ENCODE measurements around the gene KLHL8. TPM values are rescaled to one million over a fixed set of nuclear protein-coding genes. Genes with fewer than 3 reads are reported as not detected.

Gene KLHL8
- total RNA-seq, result 10 to 100 TPM; 17.4 to 33.8 (median 21.2) TPM
- polyA plus RNA-seq, result 10 to 100 TPM in 2 of 3 donors, 1 to 10 TPM in 1; 5.1 to 26.6 (median 12.0) TPM
- long read RNA-seq, donor 1, full-length matches to known transcripts, result 42 of 49 reads
- long read RNA-seq, donor 1, partial matches to known transcripts, result 3 of 49 reads
- long read RNA-seq, donor 1, other reads (novel, unspliced or antisense), result 4 of 49 reads
- long read RNA-seq, donor 2, full-length matches to known transcripts, result 44 of 56 reads
- long read RNA-seq, donor 2, partial matches to known transcripts, result 5 of 56 reads
- long read RNA-seq, donor 2, other reads (novel, unspliced or antisense), result 7 of 56 reads

DNA sequence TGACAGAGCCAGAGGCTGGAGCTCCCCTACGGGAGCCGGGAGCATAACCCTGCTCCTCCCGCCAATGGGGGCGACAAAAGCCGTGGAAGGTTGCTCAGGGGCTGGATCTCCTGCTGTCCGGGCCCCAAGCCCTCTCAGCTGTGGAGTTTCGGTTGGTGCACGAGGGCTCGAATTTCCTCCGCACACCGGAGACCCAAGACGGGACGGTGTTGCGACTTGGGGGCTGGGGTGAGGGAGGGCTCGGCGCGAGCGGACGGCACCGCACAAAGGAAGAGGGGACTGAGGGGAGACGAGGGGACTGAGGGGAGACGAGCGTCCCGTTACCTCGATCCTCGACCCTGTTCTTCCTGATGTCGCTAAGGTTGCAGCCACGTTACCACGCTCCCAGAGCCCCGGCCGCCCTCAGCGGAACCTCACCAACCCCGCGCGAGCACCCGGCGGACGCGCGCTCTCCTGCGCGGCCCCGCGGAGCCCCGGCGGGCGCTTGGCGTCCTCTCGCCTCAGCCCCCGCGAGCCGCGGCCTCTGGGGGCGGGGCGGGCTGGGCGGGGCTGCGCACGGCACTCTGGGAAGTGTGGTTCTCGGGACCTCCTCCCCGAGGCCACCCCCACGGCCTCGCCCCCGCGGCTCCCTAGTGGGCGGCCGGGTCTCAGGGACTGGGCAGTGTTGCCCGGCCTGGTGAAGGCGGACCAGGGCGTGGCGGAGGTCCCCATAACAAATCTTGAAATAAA, at the start of gene KLHL8:
Gene KLHL8, minus strand, starts transcription at position 525 of the 729 bp plus-strand sequence. CDS start 25,079 bp downstream, outside the sequence.
- Histone ChIP-seq H3K27ac (peak within 1 kb of the TSS; percentile 93), H3K36me3 (ENCODE audit: insufficient read depth in 1 of 2, low read depth in 1 of 2) (no peaks in the 10 kb centered on the region), H3K27me3 (ENCODE audit: insufficient read depth in 3 of 3, low read length in 2 of 3) (no peaks in the 10 kb centered on the region), H3K4me3 (peak within 1 kb of the TSS; percentile 93), H3K4me1 (peaks cover 20% of the 10 kb centered on the region), H3K9me3 (no peaks in the 10 kb centered on the region)
- DNase-seq (peak; percentile 89 to 92), ATAC-seq (peak; percentile 97 to 99 (median 98))
- no peak for TF ChIP-seq CTCF (IDR thresholded peaks at IDR 0.05)
- intact Hi-C loops (cut with DNase I), result no loop called here
- 0% methylated on average over 31 to 70 of the region's 70 CpGs for WGBS, 3 donors

- DNase-seq, result no peak
- peak; percentile 34 for TF ChIP-seq CTCF (IDR thresholded peaks at IDR 0.05)
- 50 to 61% (median 54%) methylated on average over 3 of the region's 3 CpGs for WGBS, 3 donors
Observed at GRCh38 chr4:87270144-87270543, 49.7 kb upstream of the KLHL8 start.

GRCh38 chr4:87268411-87268810, 48.0 kb upstream of the KLHL8 start:
- Histone ChIP-seq H3K36me3 (ENCODE audit: insufficient read depth in 1 of 2, low read depth in 1 of 2) (no peaks in the 10 kb centered on the region), H3K27ac (no peak overlapping the region), H3K9me3 (no peaks in the 10 kb centered on the region), H3K27me3 (ENCODE audit: insufficient read depth in 3 of 3, low read length in 2 of 3) (no peaks in the 10 kb centered on the region), H3K4me1 (no peaks in the 10 kb centered on the region), H3K4me3 (no peak overlapping the region)
- DNase-seq (no peak), ATAC-seq (no peak)
- 69 to 86% (median 72%) methylated on average over 5 of the region's 5 CpGs for WGBS, 3 donors
- intact Hi-C loops (cut with DNase I), result loop anchor here (10.0 kb wide), 2 partner anchors 186 to 196 kb away; no protein-coding TSS in a partner anchor
- TF ChIP-seq CTCF (IDR thresholded peaks at IDR 0.05), result no peak

More at GRCh38 chr4:87270144-87270543, 49.7 kb upstream of the KLHL8 start:
- Histone ChIP-seq H3K4me1 (no peaks in the 10 kb centered on the region), H3K27me3 (ENCODE audit: insufficient read depth in 3 of 3, low read length in 2 of 3) (no peaks in the 10 kb centered on the region), H3K27ac (no peak overlapping the region), H3K9me3 (no peaks in the 10 kb centered on the region), H3K36me3 (ENCODE audit: insufficient read depth in 1 of 2, low read depth in 1 of 2) (no peaks in the 10 kb centered on the region), H3K4me3 (no peak overlapping the region)
- intact Hi-C loops (cut with DNase I), result no loop called here
- ATAC-seq, result no peak

- H3K4me3 ChIP-seq, result no peak overlapping the region
- H3K27ac ChIP-seq, result no peak overlapping the region
- no peaks in the 10 kb centered on the region for H3K27me3 ChIP-seq (ENCODE audit: insufficient read depth in 3 of 3, low read length in 2 of 3)
- H3K4me1 ChIP-seq, result no peaks in the 10 kb centered on the region
- WGBS, 3 donors, result 36 to 52% (median 43%) methylated on average over 3 of the region's 3 CpGs
- intact Hi-C loops (cut with DNase I), result loop anchor here (10.0 kb wide), 2 partner anchors 188 to 198 kb away; no protein-coding TSS in a partner anchor
- no peak for ATAC-seq
- no peak for TF ChIP-seq CTCF (IDR thresholded peaks at IDR 0.05)
- H3K9me3 ChIP-seq, result no peaks in the 10 kb centered on the region
- DNase-seq, result no peak
- no peaks in the 10 kb centered on the region for H3K36me3 ChIP-seq (ENCODE audit: insufficient read depth in 1 of 2, low read depth in 1 of 2)
Observed at GRCh38 chr4:87266986-87267385, 46.6 kb upstream of the KLHL8 start.
